HFF-Myc (cell line): ENCODE results near the gene TAS2R14.

Experiments used
- DNase-seq: peaks from one replicate; pipeline ENCODE4 v3.0.0-alpha.2; 2011; ENCODE audit warnings: low read depth; ENCODE audit errors: extremely low read depth
- H3K4me3 ChIP-seq: replicated peaks from 2 replicates; pipeline ENCODE4 v1.5.1; 2011; ENCODE audit warnings: low read depth, mild to moderate bottlenecking, control low read depth, low read length
- TF ChIP-seq, protein P1 (sequence below): IDR thresholded peaks from 2 replicates; pipeline ENCODE4 v1.5.1; 2012; ENCODE audit warnings: mild to moderate bottlenecking, low read depth, low read length, control low read depth; ENCODE audit errors: missing control alignments

The TAS2R14 gene

DNA sequence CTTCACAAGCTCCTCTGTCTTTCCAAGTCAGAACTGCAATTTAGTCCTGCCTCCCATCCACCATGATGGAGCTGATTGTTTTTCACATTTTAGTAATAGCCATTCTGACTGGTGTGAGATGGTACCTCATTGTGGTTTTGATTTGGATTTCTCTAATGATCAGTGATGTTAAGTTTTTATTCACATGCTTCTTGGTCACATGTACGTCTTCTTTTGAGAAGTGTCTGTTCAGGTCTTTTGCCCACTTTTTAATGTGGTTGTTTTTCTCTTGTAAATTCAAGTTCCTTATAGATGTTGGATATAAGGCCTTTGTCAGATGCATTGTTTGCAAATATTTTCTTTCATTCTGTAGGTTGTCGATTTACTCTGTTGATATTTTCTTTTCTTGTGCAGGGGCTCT lies 4.1 kb upstream of the TAS2R14 start:
- no peak overlapping the region for H3K4me3 ChIP-seq
- TF ChIP-seq, protein P1, sequence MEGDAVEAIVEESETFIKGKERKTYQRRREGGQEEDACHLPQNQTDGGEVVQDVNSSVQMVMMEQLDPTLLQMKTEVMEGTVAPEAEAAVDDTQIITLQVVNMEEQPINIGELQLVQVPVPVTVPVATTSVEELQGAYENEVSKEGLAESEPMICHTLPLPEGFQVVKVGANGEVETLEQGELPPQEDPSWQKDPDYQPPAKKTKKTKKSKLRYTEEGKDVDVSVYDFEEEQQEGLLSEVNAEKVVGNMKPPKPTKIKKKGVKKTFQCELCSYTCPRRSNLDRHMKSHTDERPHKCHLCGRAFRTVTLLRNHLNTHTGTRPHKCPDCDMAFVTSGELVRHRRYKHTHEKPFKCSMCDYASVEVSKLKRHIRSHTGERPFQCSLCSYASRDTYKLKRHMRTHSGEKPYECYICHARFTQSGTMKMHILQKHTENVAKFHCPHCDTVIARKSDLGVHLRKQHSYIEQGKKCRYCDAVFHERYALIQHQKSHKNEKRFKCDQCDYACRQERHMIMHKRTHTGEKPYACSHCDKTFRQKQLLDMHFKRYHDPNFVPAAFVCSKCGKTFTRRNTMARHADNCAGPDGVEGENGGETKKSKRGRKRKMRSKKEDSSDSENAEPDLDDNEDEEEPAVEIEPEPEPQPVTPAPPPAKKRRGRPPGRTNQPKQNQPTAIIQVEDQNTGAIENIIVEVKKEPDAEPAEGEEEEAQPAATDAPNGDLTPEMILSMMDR: no peak
- DNase-seq: no peak

DNA sequence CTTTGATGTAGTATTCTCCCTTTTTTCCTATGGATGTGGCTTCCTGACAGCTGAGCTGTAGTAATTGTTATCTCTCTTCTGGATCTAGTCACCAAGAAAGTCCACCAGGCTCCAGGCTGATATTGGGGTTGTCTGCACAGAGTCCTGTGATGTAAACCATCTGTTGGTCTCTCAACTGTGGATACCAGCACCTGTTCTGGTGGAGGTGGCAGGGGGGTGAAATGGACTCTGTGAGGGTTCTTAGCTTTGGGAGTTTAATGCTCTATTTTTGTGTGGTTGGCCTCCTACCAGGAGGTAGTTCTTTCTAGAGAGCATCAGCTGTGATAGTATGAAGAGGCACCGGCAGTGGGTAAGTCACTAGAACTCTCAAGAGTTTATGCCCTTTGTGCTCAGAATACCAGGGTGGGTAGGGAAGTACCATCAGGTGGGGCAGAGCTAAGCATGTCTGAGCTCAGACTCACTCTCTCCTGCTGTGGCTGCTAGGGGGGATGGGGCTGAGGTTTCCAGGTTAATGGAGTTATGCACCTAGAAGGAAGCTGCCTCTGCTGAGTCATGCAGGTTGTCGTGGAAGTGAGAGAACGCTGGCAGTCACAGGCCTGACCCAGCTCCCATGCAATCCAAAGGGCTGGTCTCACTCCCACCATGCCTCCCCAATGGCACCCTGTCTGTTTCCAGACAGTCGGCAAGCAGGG lies 3.0 kb upstream of the TAS2R14 start:
- H3K4me3 ChIP-seq: no peak overlapping the region
- TF ChIP-seq, protein P1: no peak
- no peak for DNase-seq

DNA sequence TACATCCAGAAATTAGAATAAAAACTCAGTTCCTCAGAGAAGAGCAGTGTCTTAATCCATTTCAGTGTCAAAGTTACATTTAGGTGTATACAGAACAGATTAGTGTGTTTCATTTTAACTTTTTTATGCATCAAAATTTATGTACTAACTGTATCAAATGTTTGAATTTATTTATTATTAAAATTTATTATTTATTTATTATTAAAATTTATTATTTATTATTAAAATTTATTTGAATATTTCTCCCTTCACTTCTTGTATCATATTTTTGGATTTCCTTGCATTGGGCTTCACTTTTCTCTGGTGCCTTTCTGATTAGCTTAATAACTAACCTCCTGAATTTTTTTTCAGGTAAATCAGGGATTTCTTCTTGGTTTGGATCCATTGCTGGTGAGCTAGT lies 2.3 kb upstream of the TAS2R14 start:
- TF ChIP-seq, protein P1: no peak
- no peak overlapping the region for H3K4me3 ChIP-seq
- DNase-seq: no peak

DNA sequence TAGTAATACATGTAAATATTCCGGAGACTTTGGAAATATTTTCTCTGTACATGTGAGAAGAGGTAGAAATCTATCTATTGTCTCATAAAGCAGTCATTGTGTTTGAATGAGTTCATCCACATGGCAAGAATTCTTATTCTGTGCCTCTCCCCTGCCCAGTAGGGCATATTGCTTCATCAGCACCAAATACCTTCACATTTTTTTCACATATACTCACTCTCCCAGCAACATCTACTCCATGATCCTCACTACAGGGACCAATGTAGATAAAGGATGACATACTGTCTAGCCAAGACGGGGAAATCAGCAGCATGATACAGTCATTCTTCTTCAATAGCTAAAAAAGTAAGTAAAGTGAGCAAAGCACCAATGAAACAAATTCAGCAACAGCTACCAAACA lies 1.3 kb upstream of the TAS2R14 start:
- TF ChIP-seq, protein P1: no peak
- peak; percentile 4 for DNase-seq
- no peak overlapping the region for H3K4me3 ChIP-seq

DNA sequence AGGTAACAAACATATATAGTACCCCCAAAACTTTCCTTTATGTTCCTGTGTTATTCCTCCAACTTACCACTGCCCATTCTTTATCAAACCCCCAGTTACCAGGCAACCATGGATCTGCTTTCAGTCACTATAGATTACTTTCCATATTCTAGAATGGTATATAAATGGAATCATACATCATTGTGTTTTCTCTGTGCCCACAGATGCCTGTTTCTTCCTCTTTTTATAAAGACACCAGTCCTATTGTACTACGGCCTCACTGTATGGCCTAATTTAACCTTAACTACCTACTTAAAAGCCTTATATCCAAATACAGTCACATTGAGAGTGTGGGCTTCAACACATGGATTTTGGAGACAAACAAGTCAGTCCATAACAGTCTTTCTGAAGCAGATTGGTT lies 2.6 kb downstream of the TAS2R14 start:
- H3K4me3 ChIP-seq: no peak overlapping the region
- TF ChIP-seq, protein P1: no peak
- no peak for DNase-seq

DNA sequence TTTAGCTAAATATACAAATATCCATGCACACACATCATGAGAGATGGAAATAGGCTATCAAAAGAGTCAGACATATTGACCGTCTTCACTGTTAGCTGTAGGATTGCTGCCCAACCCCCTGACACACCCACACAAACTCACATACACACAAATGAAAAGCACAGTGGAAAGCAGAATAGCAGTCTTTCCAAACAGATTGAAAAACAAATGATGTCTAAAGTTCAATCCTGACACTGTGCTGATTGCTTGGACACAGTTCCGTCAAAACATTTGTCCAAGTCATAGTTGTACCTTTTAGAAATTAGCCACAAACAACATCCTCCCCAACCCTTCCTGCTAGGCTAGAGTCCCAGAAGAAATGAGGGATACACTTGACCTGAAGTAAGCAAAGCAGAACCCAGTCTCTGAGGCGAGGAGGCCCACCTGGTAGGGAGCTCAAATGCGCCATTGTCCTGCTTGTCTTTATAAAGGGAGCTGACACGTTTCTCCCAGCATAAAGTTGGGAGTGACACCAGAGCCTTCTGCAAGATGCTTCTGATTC lies 10.2 kb downstream of the TAS2R14 start, which contains the start of gene PRH2:
PRH2 (plus strand) TSS at position 491 of the 541 bp plus-strand sequence; CDS start at position 529, 38 bp downstream.
- TF ChIP-seq, protein P1: no peak
- H3K4me3 ChIP-seq: no peak within 1 kb of the TSS
- DNase-seq: no peak
